ENCODE data around the gene BCAS3. TPM values are rescaled to one million over a fixed set of nuclear protein-coding genes. Genes with fewer than 3 reads are reported as not detected.

The BCAS3 gene
- polyA plus RNA-seq, 1 donor from 2014 or later, result 21.6 TPM

DNA sequence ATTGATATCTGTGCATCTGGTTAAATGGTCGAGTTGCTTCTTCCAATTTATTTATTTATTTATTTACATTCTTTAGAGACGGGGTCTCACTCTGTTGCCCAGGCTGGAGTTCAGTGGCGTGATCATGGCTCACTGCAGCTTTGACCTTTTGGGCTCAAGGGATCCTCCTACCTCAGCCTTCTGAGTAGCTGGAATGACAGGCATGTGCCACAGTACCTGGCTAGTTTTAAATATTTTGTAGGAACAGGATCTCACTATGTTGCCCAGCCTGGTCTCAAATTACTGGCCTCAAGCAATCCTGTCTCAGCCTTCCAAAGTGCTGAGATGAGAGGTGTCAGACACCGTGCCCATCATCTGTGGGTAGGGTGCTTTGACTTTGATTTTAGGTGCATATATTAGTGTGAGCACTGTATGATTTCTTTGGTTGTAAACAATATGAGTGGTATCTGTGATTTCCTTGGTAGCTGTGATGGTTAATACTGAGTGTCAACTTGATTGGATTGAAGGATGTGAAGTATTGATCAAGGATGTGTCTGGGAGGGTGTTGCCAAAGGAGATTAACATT is 90.2 kb downstream of the BCAS3 start:
- Histone ChIP-seq H3F3A (ENCODE audit: insufficient read depth, low read length, poor library complexity, severe bottlenecking) (no peaks in the 10 kb centered on the region), H3K4me2 (ENCODE audit: low read length) (no peak overlapping the region), H3K9ac (ENCODE audit: low read length) (no peak overlapping the region), H3K27ac (ENCODE audit: low read length) (no peak overlapping the region), H3K9me3 (ENCODE audit: low read length) (no peaks in the 10 kb centered on the region), H2AFZ (ENCODE audit: low read depth, low read length) (no peak overlapping the region), H3K79me2 (replicated peaks; ENCODE audit: insufficient read depth, low read length) (no peaks in the 10 kb centered on the region), H3K36me3 (ENCODE audit: insufficient read depth, low read length) (no peaks in the 10 kb centered on the region), H3K27me3 (ENCODE audit: insufficient read depth, low read depth, low read length) (no peaks in the 10 kb centered on the region), H3K4me3 (ENCODE audit: low read length) (no peak overlapping the region), H4K20me1 (ENCODE audit: insufficient read depth) (no peaks in the 10 kb centered on the region), H3K9me2 (ENCODE audit: insufficient read depth, low read length) (no peaks in the 10 kb centered on the region)
- TF ChIP-seq POLR2AphosphoS5 (IDR thresholded peaks at IDR 0.05), result no peak
- TF ChIP-seq, protein P1, sequence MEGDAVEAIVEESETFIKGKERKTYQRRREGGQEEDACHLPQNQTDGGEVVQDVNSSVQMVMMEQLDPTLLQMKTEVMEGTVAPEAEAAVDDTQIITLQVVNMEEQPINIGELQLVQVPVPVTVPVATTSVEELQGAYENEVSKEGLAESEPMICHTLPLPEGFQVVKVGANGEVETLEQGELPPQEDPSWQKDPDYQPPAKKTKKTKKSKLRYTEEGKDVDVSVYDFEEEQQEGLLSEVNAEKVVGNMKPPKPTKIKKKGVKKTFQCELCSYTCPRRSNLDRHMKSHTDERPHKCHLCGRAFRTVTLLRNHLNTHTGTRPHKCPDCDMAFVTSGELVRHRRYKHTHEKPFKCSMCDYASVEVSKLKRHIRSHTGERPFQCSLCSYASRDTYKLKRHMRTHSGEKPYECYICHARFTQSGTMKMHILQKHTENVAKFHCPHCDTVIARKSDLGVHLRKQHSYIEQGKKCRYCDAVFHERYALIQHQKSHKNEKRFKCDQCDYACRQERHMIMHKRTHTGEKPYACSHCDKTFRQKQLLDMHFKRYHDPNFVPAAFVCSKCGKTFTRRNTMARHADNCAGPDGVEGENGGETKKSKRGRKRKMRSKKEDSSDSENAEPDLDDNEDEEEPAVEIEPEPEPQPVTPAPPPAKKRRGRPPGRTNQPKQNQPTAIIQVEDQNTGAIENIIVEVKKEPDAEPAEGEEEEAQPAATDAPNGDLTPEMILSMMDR (IDR thresholded peaks at IDR 0.05; ENCODE audit: poor library complexity, severe bottlenecking), result no peak
- TF ChIP-seq MXI1 (conservative IDR thresholded peaks at IDR 0.05; ENCODE audit: poor library complexity, severe bottlenecking), result no peak
- TF ChIP-seq RAD21 (conservative IDR thresholded peaks at IDR 0.05), result no peak
- TF ChIP-seq, protein P2, sequence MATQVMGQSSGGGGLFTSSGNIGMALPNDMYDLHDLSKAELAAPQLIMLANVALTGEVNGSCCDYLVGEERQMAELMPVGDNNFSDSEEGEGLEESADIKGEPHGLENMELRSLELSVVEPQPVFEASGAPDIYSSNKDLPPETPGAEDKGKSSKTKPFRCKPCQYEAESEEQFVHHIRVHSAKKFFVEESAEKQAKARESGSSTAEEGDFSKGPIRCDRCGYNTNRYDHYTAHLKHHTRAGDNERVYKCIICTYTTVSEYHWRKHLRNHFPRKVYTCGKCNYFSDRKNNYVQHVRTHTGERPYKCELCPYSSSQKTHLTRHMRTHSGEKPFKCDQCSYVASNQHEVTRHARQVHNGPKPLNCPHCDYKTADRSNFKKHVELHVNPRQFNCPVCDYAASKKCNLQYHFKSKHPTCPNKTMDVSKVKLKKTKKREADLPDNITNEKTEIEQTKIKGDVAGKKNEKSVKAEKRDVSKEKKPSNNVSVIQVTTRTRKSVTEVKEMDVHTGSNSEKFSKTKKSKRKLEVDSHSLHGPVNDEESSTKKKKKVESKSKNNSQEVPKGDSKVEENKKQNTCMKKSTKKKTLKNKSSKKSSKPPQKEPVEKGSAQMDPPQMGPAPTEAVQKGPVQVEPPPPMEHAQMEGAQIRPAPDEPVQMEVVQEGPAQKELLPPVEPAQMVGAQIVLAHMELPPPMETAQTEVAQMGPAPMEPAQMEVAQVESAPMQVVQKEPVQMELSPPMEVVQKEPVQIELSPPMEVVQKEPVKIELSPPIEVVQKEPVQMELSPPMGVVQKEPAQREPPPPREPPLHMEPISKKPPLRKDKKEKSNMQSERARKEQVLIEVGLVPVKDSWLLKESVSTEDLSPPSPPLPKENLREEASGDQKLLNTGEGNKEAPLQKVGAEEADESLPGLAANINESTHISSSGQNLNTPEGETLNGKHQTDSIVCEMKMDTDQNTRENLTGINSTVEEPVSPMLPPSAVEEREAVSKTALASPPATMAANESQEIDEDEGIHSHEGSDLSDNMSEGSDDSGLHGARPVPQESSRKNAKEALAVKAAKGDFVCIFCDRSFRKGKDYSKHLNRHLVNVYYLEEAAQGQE (IDR thresholded peaks at IDR 0.05; ENCODE audit: borderline replicate concordance), result no peak
- no peak for TF ChIP-seq TAF1 (IDR thresholded peaks at IDR 0.05; ENCODE audit: low read depth)

- Histone ChIP-seq H3F3A (ENCODE audit: insufficient read depth, low read length, poor library complexity, severe bottlenecking) (no peaks in the 10 kb centered on the region), H3K79me2 (replicated peaks; ENCODE audit: insufficient read depth, low read length) (no peaks in the 10 kb centered on the region), H3K36me3 (ENCODE audit: insufficient read depth, low read length) (no peaks in the 10 kb centered on the region), H3K27me3 (ENCODE audit: insufficient read depth, low read depth, low read length) (no peaks in the 10 kb centered on the region), H3K4me2 (ENCODE audit: low read length) (no peak overlapping the region), H3K4me3 (ENCODE audit: low read length) (no peak overlapping the region), H3K9me3 (ENCODE audit: low read length) (no peaks in the 10 kb centered on the region), H4K20me1 (ENCODE audit: insufficient read depth) (no peaks in the 10 kb centered on the region), H2AFZ (ENCODE audit: low read depth, low read length) (no peak overlapping the region), H3K9me2 (ENCODE audit: insufficient read depth, low read length) (no peaks in the 10 kb centered on the region), H3K27ac (ENCODE audit: low read length) (no peak overlapping the region), H3K9ac (ENCODE audit: low read length) (no peak overlapping the region)
- TF ChIP-seq, protein P1 (IDR thresholded peaks at IDR 0.05; ENCODE audit: poor library complexity, severe bottlenecking), result no peak
- TF ChIP-seq EZH2 (IDR thresholded peaks at IDR 0.05; ENCODE audit: borderline replicate concordance, insufficient read depth, low read length, poor library complexity, severe bottlenecking) (no peak), POLR2AphosphoS5 (IDR thresholded peaks at IDR 0.05) (no peak), MXI1 (conservative IDR thresholded peaks at IDR 0.05; ENCODE audit: poor library complexity, severe bottlenecking) (no peak), EP300 (conservative IDR thresholded peaks at IDR 0.05; ENCODE audit: poor library complexity, severe bottlenecking) (no peak), SMC3 (conservative IDR thresholded peaks at IDR 0.05; ENCODE audit: poor library complexity) (no peak), RAD21 (conservative IDR thresholded peaks at IDR 0.05) (no peak)
- TF ChIP-seq, protein P2 (IDR thresholded peaks at IDR 0.05; ENCODE audit: borderline replicate concordance), result no peak
Observed at GRCh38 chr17:60769327-60769726, 91.7 kb downstream of the BCAS3 start.
